Caco-2 (cell line): ENCODE measurements around the gene ARHGAP18. TPM values are rescaled to one million over a fixed set of nuclear protein-coding genes. Genes with fewer than 3 reads are reported as not detected.

ENCODE experiments used
- BruUV-seq: library from RNA; stranded (reverse); fragments of 400-500 nt; replicated peaks from 2 replicates; lab custom pipeline; 2021; lab: Mats Ljungman, UMichigan
- CTCF ChIA-PET: fragments of 300-600 bp; sonication (Branson Sonifier 250); formaldehyde crosslinking; loops from one replicate; lab custom pipeline; 2022; ENCODE audit warnings: antibody characterized with exemption; lab: Charles Lee
- POLR2A ChIA-PET: fragments of 300-600 bp; sonication (Branson Sonifier 250); formaldehyde crosslinking; loops from one replicate; lab custom pipeline; 2022; ENCODE audit warnings: antibody characterized with exemption; lab: Charles Lee
- DNase-seq, 2 experiments: peaks; one replicate each; pipeline versions ENCODE4 v3.0.0 to v3.0.0-alpha.2; 2020 to 2022
- H3K27me3 ChIP-seq: replicated peaks from 2 replicates; pipeline ENCODE4 v1.6.0; 2011; ENCODE audit warnings: low read length; ENCODE audit not compliant: control insufficient read depth, insufficient read depth
- H3K36me3 ChIP-seq: 2 replicates; pipeline ENCODE4 v1.5.1; 2011; ENCODE audit warnings: low read length; ENCODE audit not compliant: control insufficient read depth, insufficient read depth
- H3K4me1 ChIP-seq: fragments of 250-450 bp; sonication (Bioruptor Pico); 2 replicates; pipeline ENCODE4 v1.5.1; 2020; ENCODE audit warnings: mild to moderate bottlenecking
- H3K4me3 ChIP-seq: 2 replicates; pipeline ENCODE4 v1.5.1; 2011; ENCODE audit warnings: low read depth, mild to moderate bottlenecking, control low read depth, low read length
- H3K9me3 ChIP-seq: fragments of 250-450 bp; sonication (Bioruptor Pico); 2 replicates; pipeline ENCODE4 v1.5.1; 2020; ENCODE audit warnings: mild to moderate bottlenecking, moderate library complexity
- H3K27ac Mint-ChIP-seq: one replicate; pipeline ENCODE4 v1.8.0; 2022; ENCODE audit warnings: mixed read lengths; ENCODE audit not compliant: unreplicated experiment
- H3K27me3 Mint-ChIP-seq: one replicate; pipeline ENCODE4 v1.8.0; 2022; ENCODE audit warnings: mixed read lengths; ENCODE audit not compliant: insufficient read depth, unreplicated experiment
- H3K36me3 Mint-ChIP-seq: one replicate; pipeline ENCODE4 v1.8.0; 2022; ENCODE audit warnings: mild to moderate bottlenecking, mixed read lengths; ENCODE audit not compliant: insufficient read depth, unreplicated experiment
- H3K4me1 Mint-ChIP-seq: one replicate; pipeline ENCODE4 v1.8.0; 2022; ENCODE audit warnings: low read depth, mixed read lengths; ENCODE audit not compliant: unreplicated experiment
- H3K4me3 Mint-ChIP-seq: one replicate; pipeline ENCODE4 v1.8.0; 2022; ENCODE audit warnings: mild to moderate bottlenecking, moderate library complexity, mixed read lengths; ENCODE audit not compliant: unreplicated experiment
- H3K9me3 Mint-ChIP-seq: one replicate; pipeline ENCODE4 v1.8.0; 2022; ENCODE audit warnings: mixed read lengths; ENCODE audit not compliant: unreplicated experiment
- intact Hi-C: fragments of 100-400 bp; cut with micrococcal nuclease; formaldehyde crosslinking; loops from one replicate; pipeline ENCODE4 v1.10.0; 2022; ENCODE audit not compliant: unreplicated experiment
- total RNA-seq: library from RNA; stranded (reverse); gene quantifications from 2 replicates; pipeline ENCODE4 v1.2.3, GENCODE V29; 2022
- TF ChIP-seq, protein P1 (sequence below), 2 experiments: fragments of 200-600 bp in 1 of 2; IDR thresholded peaks; 1 replicate in 1 of 2; 2 replicates in 1 of 2; pipeline versions ENCODE4 v1.5.1 to v1.8.0; 2011 to 2022; ENCODE audit warnings: antibody characterized with exemption in 1 of 2, control low read depth in 1 of 2, inconsistent platforms in 1 of 2, low read depth in 1 of 2, low read length in 1 of 2, mild to moderate bottlenecking in 1 of 2, moderate library complexity in 1 of 2; ENCODE audit not compliant: insufficient read depth in 1 of 2, severe bottlenecking in 1 of 2, unreplicated experiment in 1 of 2

Gene ARHGAP18
- total RNA-seq, 1 experiment from 2014 or later, result 15.0 TPM

DNA sequence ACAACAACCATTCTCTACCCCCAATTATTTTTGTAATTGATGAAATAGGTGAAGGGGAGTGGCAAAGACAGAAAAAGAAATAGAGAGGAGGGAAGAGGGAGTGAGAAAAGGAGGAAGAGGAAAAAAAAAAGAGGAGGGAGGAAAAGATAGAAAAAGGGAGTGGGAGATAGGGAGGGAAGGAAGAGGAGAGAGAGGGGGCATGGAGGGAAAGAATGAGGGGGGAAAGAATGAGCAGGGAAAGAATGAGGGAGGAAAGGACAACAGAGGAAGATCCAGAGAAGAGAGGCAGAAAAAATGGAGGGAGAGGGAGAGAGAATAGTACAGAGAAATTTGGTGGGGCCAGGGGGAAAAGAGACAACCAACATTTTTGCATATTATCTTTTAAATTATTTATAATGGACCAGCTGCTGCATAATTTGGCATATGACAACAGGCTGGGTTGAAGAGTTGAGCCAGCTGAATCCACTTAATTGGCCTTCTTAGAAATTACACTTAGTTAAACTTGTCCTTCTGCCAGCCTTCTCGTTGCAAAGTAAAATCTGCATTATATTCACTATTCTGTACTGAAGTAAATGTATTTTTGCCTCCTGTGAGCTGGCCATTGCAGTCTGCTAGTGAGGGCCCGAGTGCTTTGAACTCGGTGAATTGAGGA, 101.0 kb downstream of the ARHGAP18 start:
- no TSS peak for BruUV-seq
- no peaks in the 10 kb centered on the region for H3K27me3 ChIP-seq
- no peaks in the 10 kb centered on the region for H3K9me3 Mint-ChIP-seq
- no peak overlapping the region for H3K27ac Mint-ChIP-seq
- TF ChIP-seq, protein P1, sequence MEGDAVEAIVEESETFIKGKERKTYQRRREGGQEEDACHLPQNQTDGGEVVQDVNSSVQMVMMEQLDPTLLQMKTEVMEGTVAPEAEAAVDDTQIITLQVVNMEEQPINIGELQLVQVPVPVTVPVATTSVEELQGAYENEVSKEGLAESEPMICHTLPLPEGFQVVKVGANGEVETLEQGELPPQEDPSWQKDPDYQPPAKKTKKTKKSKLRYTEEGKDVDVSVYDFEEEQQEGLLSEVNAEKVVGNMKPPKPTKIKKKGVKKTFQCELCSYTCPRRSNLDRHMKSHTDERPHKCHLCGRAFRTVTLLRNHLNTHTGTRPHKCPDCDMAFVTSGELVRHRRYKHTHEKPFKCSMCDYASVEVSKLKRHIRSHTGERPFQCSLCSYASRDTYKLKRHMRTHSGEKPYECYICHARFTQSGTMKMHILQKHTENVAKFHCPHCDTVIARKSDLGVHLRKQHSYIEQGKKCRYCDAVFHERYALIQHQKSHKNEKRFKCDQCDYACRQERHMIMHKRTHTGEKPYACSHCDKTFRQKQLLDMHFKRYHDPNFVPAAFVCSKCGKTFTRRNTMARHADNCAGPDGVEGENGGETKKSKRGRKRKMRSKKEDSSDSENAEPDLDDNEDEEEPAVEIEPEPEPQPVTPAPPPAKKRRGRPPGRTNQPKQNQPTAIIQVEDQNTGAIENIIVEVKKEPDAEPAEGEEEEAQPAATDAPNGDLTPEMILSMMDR (IDR thresholded peaks at IDR 0.05; ENCODE audit: insufficient read depth in 1 of 2, low read depth in 1 of 2, low read length in 1 of 2, severe bottlenecking in 1 of 2, unreplicated experiment in 1 of 2), result no peak
- ChIA-PET POLR2A (no interaction called here), CTCF (no interaction called here)
- peaks cover 21% of the 10 kb centered on the region for H3K36me3 Mint-ChIP-seq
- peaks cover 12% of the 10 kb centered on the region for H3K4me1 ChIP-seq
- intact Hi-C loops, result no loop called here
- H3K4me3 Mint-ChIP-seq, result no peak overlapping the region
- no peaks in the 10 kb centered on the region for H3K9me3 ChIP-seq
- H3K4me3 ChIP-seq, result no peak overlapping the region
- peaks cover 15% of the 10 kb centered on the region for H3K4me1 Mint-ChIP-seq
- H3K27me3 Mint-ChIP-seq, result no peaks in the 10 kb centered on the region
- no peak for DNase-seq
- peaks cover 1% of the 10 kb centered on the region for H3K36me3 ChIP-seq

DNA sequence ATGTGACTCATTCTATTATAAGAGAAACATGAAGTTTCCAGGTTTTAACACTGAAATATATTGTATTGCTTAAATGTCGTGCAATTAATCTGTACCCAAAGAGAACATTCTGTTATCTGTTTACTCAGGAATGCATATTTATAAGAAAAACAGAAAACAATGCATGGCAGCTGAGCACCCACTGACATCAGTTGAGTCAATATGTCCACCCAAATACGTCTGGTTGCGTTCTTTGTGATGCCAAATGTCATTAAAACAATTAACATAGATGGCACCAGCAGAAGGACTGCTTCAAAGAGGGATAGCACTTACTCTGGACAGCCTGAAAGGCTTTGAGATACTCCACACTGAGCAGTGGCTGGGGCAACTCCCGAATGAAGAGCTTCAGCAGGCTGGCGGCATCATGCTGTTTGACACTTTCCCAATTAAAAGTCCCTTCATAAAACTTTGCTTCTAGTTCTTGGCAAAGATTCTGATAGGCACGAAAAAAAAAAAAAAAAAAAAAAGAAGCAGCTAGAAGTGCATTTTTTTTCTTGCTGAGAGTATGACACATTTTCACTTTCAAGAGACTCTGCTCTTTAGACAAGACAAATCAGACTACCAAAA, 102.3 kb downstream of the ARHGAP18 start:
- H3K9me3 Mint-ChIP-seq, result no peaks in the 10 kb centered on the region
- H3K27ac Mint-ChIP-seq, result no peak overlapping the region
- TF ChIP-seq, protein P1 (IDR thresholded peaks at IDR 0.05; ENCODE audit: insufficient read depth in 1 of 2, low read depth in 1 of 2, low read length in 1 of 2, severe bottlenecking in 1 of 2, unreplicated experiment in 1 of 2), result no peak
- Histone ChIP-seq H3K36me3 (peaks cover 1% of the 10 kb centered on the region), H3K27me3 (no peaks in the 10 kb centered on the region), H3K4me1 (peaks cover 9% of the 10 kb centered on the region), H3K9me3 (no peaks in the 10 kb centered on the region), H3K4me3 (no peak overlapping the region)
- intact Hi-C loops, result no loop called here
- H3K4me3 Mint-ChIP-seq, result no peak overlapping the region
- H3K27me3 Mint-ChIP-seq, result no peaks in the 10 kb centered on the region
- BruUV-seq, result no TSS peak
- ChIA-PET POLR2A (no interaction called here), CTCF (interaction anchor here (0.5 to 0.7 kb wide), 2 partner anchors 150 to 239 kb away, joined by 3 to 11 read pairs; no protein-coding TSS in a partner anchor)
- peaks cover 19% of the 10 kb centered on the region for H3K36me3 Mint-ChIP-seq
- no peak for DNase-seq
- H3K4me1 Mint-ChIP-seq, result peaks cover 14% of the 10 kb centered on the region

DNA sequence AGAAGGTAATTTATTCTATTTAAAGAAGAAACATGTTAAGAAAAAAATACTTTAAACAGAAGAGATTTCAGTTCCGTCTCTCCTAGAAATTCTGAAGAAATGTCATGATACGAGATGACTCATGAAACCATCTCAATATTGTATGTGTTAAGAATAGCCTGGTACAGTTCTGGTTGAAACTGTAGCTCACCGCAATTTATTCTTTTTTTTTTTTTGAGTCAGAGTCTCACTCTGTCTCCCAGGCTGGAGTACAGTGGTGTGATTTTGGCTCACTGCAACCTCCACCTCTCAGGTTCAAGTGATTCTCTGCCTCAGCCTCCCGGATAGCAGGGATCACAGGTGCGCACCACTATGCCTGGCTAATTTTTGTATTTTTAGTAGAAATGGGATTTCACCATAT, 103.3 kb downstream of the ARHGAP18 start:
- ChIA-PET CTCF (no interaction called here), POLR2A (no interaction called here)
- H3K4me1 Mint-ChIP-seq, result peaks cover 7% of the 10 kb centered on the region
- no peak overlapping the region for H3K4me3 Mint-ChIP-seq
- Histone ChIP-seq H3K4me1 (no peaks in the 10 kb centered on the region; the same call in 1 of the 2 replicates), H3K36me3 (peaks cover 1% of the 10 kb centered on the region), H3K9me3 (no peaks in the 10 kb centered on the region), H3K4me3 (no peak overlapping the region), H3K27me3 (no peaks in the 10 kb centered on the region)
- intact Hi-C loops, result no loop called here
- no peak overlapping the region for H3K27ac Mint-ChIP-seq
- TF ChIP-seq, protein P1 (IDR thresholded peaks at IDR 0.05; ENCODE audit: insufficient read depth in 1 of 2, low read depth in 1 of 2, low read length in 1 of 2, severe bottlenecking in 1 of 2, unreplicated experiment in 1 of 2), result no peak
- H3K27me3 Mint-ChIP-seq, result no peaks in the 10 kb centered on the region
- peaks cover 11% of the 10 kb centered on the region for H3K36me3 Mint-ChIP-seq
- no peak for DNase-seq
- BruUV-seq, result no TSS peak
- no peaks in the 10 kb centered on the region for H3K9me3 Mint-ChIP-seq
